GM12892 (cell line): Measurements from ENCODE around the gene EIF3K.

Experiments used
- POLR2A ChIP-seq: IDR thresholded peaks from 2 replicates; pipeline ENCODE4 v1.6.1; 2011; ENCODE audit warnings: low read depth, low read length, control low read depth
- TAF1 ChIP-seq: IDR thresholded peaks from 2 replicates; pipeline ENCODE4 v1.6.1; 2011; ENCODE audit warnings: low read depth, mild to moderate bottlenecking, control low read depth, low read length, borderline replicate concordance

- TF ChIP-seq TAF1 (no peak), POLR2A (no peak)
Observed at GRCh38 chr19:38624822-38625221, 5.8 kb downstream of the EIF3K start.
